ENCODE measurements around the gene NDUFB3.

DNA sequence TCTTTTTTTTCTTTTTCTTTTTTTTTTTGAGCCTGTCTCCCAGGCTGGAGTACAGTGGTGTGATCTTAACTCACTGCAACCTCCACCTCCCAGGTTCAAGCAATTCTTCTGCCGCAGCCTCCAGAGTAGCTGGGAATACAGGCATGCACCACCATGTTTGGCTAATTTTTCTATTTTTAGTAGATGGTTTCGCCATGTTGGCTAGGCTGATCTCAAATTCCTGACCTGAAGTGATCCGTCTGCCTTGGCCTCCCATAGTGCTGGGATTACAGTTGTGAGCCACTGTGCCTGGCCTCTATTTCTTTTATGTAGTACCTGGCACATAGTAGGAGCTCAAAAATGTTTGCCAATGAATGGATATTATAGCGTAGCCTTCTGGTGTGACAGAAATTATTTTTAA, 37.4 kb downstream of the NDUFB3 start:
- TF ChIP-seq POLR2A (IDR thresholded peaks at IDR 0.05): no peak
- TF ChIP-seq, protein P1, sequence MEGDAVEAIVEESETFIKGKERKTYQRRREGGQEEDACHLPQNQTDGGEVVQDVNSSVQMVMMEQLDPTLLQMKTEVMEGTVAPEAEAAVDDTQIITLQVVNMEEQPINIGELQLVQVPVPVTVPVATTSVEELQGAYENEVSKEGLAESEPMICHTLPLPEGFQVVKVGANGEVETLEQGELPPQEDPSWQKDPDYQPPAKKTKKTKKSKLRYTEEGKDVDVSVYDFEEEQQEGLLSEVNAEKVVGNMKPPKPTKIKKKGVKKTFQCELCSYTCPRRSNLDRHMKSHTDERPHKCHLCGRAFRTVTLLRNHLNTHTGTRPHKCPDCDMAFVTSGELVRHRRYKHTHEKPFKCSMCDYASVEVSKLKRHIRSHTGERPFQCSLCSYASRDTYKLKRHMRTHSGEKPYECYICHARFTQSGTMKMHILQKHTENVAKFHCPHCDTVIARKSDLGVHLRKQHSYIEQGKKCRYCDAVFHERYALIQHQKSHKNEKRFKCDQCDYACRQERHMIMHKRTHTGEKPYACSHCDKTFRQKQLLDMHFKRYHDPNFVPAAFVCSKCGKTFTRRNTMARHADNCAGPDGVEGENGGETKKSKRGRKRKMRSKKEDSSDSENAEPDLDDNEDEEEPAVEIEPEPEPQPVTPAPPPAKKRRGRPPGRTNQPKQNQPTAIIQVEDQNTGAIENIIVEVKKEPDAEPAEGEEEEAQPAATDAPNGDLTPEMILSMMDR (IDR thresholded peaks at IDR 0.05): no peak
